Calu3 (cell line): ENCODE data around the gene PIEZO2. TPM values are rescaled to one million over a fixed set of nuclear protein-coding genes. Genes with fewer than 3 reads are reported as not detected.
"Not testable (repeated sequence)": the region's sequence is repeated elsewhere in the genome, so short reads cannot be mapped to it uniquely, and the experiment has no call there.

ENCODE experiments used
- BruUV-seq: library from RNA; stranded (reverse); fragments of 400-500 nt; replicated peaks from 2 replicates; lab custom pipeline; 2021; lab: Mats Ljungman, UMichigan
- CTCF ChIA-PET: fragments of 300-600 bp; sonication (Branson Sonifier 250); formaldehyde crosslinking; loops from one replicate; lab custom pipeline; 2022; ENCODE audit warnings: antibody characterized with exemption; lab: Charles Lee
- DNase-seq: peaks from one replicate; pipeline ENCODE4 v3.0.0; 2022
- H3K27ac Mint-ChIP-seq: one replicate; pipeline ENCODE4 v1.8.0; 2022; ENCODE audit warnings: mixed read lengths; ENCODE audit not compliant: unreplicated experiment
- H3K27me3 Mint-ChIP-seq: one replicate; pipeline ENCODE4 v1.8.0; 2022; ENCODE audit warnings: mixed read lengths; ENCODE audit not compliant: unreplicated experiment
- H3K36me3 Mint-ChIP-seq: one replicate; pipeline ENCODE4 v1.8.0; 2022; ENCODE audit warnings: mild to moderate bottlenecking, moderate library complexity, mixed read lengths; ENCODE audit not compliant: insufficient read depth, unreplicated experiment
- H3K4me1 Mint-ChIP-seq: one replicate; pipeline ENCODE4 v1.8.0; 2022; ENCODE audit warnings: mild to moderate bottlenecking, low read depth, mixed read lengths; ENCODE audit not compliant: unreplicated experiment
- H3K4me3 Mint-ChIP-seq: one replicate; pipeline ENCODE4 v1.8.0; 2022; ENCODE audit warnings: mild to moderate bottlenecking, low read depth, moderate library complexity, mixed read lengths; ENCODE audit not compliant: unreplicated experiment
- H3K9me3 Mint-ChIP-seq: one replicate; pipeline ENCODE4 v1.8.0; 2022; ENCODE audit warnings: low read depth, mixed read lengths; ENCODE audit not compliant: unreplicated experiment
- intact Hi-C: fragments of 100-400 bp; cut with micrococcal nuclease; formaldehyde crosslinking; loops from one replicate; pipeline ENCODE4 v1.10.0; 2022; ENCODE audit not compliant: unreplicated experiment
- microRNA-seq: library from miRNA; unstranded; fragments of <30 nt; microRNA quantifications from one replicate; pipeline ENCODE4 v1.2.0, GENCODE V29; 2022
- total RNA-seq: library from RNA; stranded (reverse); gene quantifications from 2 replicates; pipeline ENCODE4 v1.2.3, GENCODE V29; 2022

Gene PIEZO2
- total RNA-seq, 1 experiment from 2014 or later: 0.24 TPM

DNA sequence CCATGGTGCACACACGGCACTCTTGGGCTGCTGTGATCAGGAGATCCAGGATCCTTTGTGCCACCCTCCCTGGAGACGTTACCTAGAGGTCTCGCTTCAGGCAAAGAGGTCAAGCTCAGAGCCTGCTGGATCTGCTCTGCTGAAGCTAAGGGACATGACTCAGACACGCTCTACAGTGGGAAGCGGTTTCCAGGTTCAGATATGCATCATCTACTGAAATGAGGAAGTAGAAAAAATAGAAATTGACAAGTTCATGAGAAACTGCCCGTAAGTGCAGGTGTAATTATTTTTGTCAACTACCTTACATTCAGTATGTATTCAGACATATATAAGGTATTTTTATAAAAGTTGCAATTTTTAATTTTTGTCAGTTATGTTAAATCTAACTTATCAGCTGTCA, 520.3 kb downstream of the PIEZO2 start:
- H3K27ac Mint-ChIP-seq, DNase-seq, H3K27me3 Mint-ChIP-seq, H3K9me3 Mint-ChIP-seq, H3K36me3 Mint-ChIP-seq, H3K4me1 Mint-ChIP-seq, CTCF ChIA-PET, intact Hi-C loops, H3K4me3 Mint-ChIP-seq, BruUV-seq: not testable (repeated sequence)

DNA sequence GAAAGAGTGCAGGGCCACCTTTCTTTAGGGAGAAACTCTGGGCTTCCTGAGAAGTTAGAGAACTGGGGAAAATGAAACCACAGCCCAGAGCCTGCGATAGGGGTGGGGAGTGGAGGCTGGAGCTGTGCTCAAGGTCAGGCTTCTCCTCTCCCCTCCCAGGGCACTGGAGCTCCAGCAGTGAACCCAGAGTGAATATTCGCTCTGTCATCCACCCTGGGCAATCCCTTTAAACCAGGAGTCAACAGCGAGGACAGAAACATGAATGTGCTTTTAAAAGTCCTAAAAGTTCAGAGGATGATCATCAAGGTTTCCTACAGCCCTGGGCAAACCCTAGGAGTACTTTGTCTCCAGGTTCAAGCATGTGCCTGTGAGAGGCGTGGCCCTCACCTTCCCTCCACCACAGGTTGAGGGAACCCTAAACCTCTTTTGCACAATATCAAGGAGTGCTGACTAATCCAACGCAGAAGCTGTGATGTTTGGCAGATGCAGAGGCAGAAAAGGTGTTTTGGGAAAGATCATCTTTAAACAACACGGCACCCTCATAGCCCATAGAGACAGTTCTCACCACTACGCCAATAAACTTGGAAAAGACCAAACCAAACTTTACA, 522.7 kb downstream of the PIEZO2 start:
- intact Hi-C loops, H3K36me3 Mint-ChIP-seq, CTCF ChIA-PET, H3K27ac Mint-ChIP-seq, H3K4me1 Mint-ChIP-seq, DNase-seq, H3K4me3 Mint-ChIP-seq, H3K27me3 Mint-ChIP-seq, BruUV-seq, H3K9me3 Mint-ChIP-seq: not testable (repeated sequence)

DNA sequence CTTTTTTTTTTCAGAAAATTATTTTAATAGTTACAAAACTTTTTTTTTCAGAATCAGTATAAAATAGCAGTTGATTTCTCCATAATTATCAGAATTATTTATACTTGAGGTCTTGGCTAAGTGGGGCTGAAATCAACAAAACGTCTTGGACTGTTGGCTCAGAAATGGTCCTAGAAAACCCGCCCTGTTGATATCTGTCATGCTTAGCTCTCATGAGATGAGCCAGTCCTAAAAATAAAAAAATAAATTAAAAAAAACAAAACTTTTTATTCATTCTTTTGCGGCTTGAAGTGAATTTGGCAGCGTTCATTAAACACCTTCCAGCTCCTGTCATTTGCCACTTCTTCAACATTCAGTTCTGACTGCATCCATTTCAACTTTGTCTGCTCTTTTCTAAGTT, 525.8 kb downstream of the PIEZO2 start:
- BruUV-seq, intact Hi-C loops, H3K4me3 Mint-ChIP-seq, H3K27ac Mint-ChIP-seq, H3K9me3 Mint-ChIP-seq, H3K27me3 Mint-ChIP-seq, DNase-seq, H3K4me1 Mint-ChIP-seq, H3K36me3 Mint-ChIP-seq, CTCF ChIA-PET: not testable (repeated sequence)

DNA sequence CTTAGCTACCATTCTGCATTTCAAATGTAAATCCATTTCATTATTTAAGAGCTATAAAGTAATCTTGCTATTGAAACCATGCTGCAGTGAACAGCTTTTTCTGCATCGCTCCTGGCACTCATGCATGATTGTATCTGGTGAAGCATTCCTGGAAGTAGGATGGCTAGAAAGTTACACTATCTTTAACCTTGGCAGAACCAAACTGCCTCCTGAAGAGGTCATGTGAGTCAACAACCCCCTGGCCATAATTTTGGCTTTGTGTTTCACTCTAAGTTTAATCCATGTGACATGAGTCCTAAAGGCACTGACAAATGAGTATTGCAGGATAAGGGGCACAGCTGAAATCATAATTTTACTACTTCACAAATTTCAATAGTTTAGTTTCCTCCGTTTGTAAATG, 526.4 kb downstream of the PIEZO2 start:
- H3K9me3 Mint-ChIP-seq, H3K27me3 Mint-ChIP-seq, DNase-seq, H3K36me3 Mint-ChIP-seq, BruUV-seq, CTCF ChIA-PET, H3K27ac Mint-ChIP-seq, H3K4me1 Mint-ChIP-seq, H3K4me3 Mint-ChIP-seq, intact Hi-C loops: not testable (repeated sequence)

DNA sequence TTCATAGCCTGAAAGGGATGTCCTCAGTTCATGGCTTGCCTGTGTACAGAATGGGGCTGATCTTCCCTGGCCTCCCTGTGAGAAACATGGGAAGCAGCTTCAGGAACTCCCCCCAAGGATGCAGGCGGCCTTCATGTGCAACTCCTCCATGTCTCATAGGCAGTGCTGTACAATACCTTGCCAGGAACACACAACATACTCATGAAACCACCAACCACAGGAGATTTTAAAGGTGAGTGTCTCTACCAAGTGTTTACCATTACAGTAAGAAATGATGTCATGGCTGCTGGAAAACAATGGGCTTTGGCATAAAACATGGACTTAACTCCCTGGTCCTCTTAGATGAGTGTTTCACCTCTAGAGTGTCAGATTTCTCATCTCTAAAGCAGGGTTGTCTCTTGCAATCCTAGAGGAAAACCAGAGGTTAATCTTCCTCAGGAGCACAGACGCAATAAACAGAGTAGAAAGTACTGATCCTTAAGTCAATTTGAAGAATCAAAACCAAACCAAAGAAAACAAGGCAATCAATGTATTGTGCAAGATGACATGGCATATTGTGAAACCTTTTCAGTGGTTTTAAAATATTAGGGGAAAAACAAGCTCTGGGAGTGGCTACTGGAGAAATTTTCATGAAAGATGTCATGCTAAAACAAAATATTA, 528.6 kb downstream of the PIEZO2 start:
- DNase-seq, H3K27me3 Mint-ChIP-seq, H3K9me3 Mint-ChIP-seq, H3K4me1 Mint-ChIP-seq, CTCF ChIA-PET, intact Hi-C loops, H3K4me3 Mint-ChIP-seq, H3K27ac Mint-ChIP-seq, H3K36me3 Mint-ChIP-seq, BruUV-seq: not testable (repeated sequence)

Small RNAs within 50 kb of the gene (microRNA-seq; reads per million reads assigned to microRNA genes)
- not detected for gene MIR6788
